HEK293 (cell line): ENCODE data around the gene CWC25.
A peak's percentile ranks its signal among the peaks of the same experiment; 100 is the strongest.

Experiments used
- INSM2 ChIP-seq: fragments of 450-650 bp; formaldehyde crosslinking; IDR thresholded peaks from 2 replicates; pipeline ENCODE4 v1.5.1; 2016; ENCODE audit warnings: missing biosample characterization, missing genetic modification characterization
- KLF16 ChIP-seq: fragments of 450-650 bp; formaldehyde crosslinking; IDR thresholded peaks from 2 replicates; pipeline ENCODE4 v1.5.1; 2017; ENCODE audit warnings: missing biosample characterization, missing genetic modification characterization
- PRDM4 ChIP-seq: fragments of 450-650 bp; formaldehyde crosslinking; IDR thresholded peaks from 2 replicates; pipeline ENCODE4 v1.5.1; 2017; ENCODE audit warnings: missing biosample characterization, missing genetic modification characterization
- ZBTB10 ChIP-seq: fragments of 450-650 bp; formaldehyde crosslinking; IDR thresholded peaks from 2 replicates; pipeline ENCODE4 v1.5.1; 2016; ENCODE audit warnings: missing biosample characterization, missing genetic modification characterization
- ZBTB20 ChIP-seq: fragments of 450-650 bp; formaldehyde crosslinking; IDR thresholded peaks from 2 replicates; pipeline ENCODE4 v1.5.1; 2016; ENCODE audit warnings: missing biosample characterization, missing genetic modification characterization
- ZEB2 ChIP-seq: fragments of 450-650 bp; formaldehyde crosslinking; IDR thresholded peaks from 2 replicates; pipeline ENCODE4 v1.5.1; 2016; ENCODE audit warnings: missing biosample characterization, missing genetic modification characterization
- ZFHX2 ChIP-seq: fragments of 450-650 bp; formaldehyde crosslinking; conservative IDR thresholded peaks from 2 replicates; pipeline ENCODE4 v1.5.1; 2016; ENCODE audit warnings: missing biosample characterization, missing genetic modification characterization
- ZNF175 ChIP-seq: fragments of 450-650 bp; formaldehyde crosslinking; IDR thresholded peaks from 2 replicates; pipeline ENCODE4 v1.5.1; 2016; ENCODE audit warnings: missing biosample characterization, missing genetic modification characterization
- ZNF214 ChIP-seq: fragments of 450-650 bp; formaldehyde crosslinking; IDR thresholded peaks from 2 replicates; pipeline ENCODE4 v1.5.1; 2017; ENCODE audit warnings: missing biosample characterization, mild to moderate bottlenecking, missing genetic modification characterization, borderline replicate concordance
- ZNF248 ChIP-seq: fragments of 450-650 bp; formaldehyde crosslinking; IDR thresholded peaks from 2 replicates; pipeline ENCODE4 v1.5.1; 2017; ENCODE audit warnings: missing biosample characterization, missing genetic modification characterization
- ZNF266 ChIP-seq: fragments of 450-650 bp; formaldehyde crosslinking; IDR thresholded peaks from 2 replicates; pipeline ENCODE4 v1.5.1; 2016; ENCODE audit warnings: missing biosample characterization, missing genetic modification characterization, low read depth
- ZNF341 ChIP-seq: fragments of 450-650 bp; formaldehyde crosslinking; IDR thresholded peaks from 2 replicates; pipeline ENCODE4; 2016; ENCODE audit warnings: low read depth, missing biosample characterization, missing genetic modification characterization
- ZNF416 ChIP-seq: fragments of 450-650 bp; formaldehyde crosslinking; IDR thresholded peaks from 2 replicates; pipeline ENCODE4 v1.5.1; 2016; ENCODE audit warnings: missing biosample characterization, missing genetic modification characterization
- ZNF426 ChIP-seq: fragments of 450-650 bp; formaldehyde crosslinking; IDR thresholded peaks from 2 replicates; pipeline ENCODE4 v1.5.1; 2017; ENCODE audit warnings: missing biosample characterization, missing genetic modification characterization, mild to moderate bottlenecking, inconsistent platforms, moderate library complexity
- ZNF433 ChIP-seq: fragments of 450-650 bp; formaldehyde crosslinking; IDR thresholded peaks from 2 replicates; pipeline ENCODE4 v1.5.1; 2016; ENCODE audit warnings: missing biosample characterization, missing genetic modification characterization, low read depth
- ZNF518A ChIP-seq: fragments of 450-650 bp; formaldehyde crosslinking; conservative IDR thresholded peaks from 2 replicates; pipeline ENCODE4 v1.5.1; 2016; ENCODE audit warnings: low read depth, missing biosample characterization, missing genetic modification characterization
- ZNF623 ChIP-seq: fragments of 450-650 bp; formaldehyde crosslinking; IDR thresholded peaks from 2 replicates; pipeline ENCODE4 v1.5.1; 2016; ENCODE audit warnings: missing biosample characterization, missing genetic modification characterization
- ZNF645 ChIP-seq: fragments of 450-650 bp; formaldehyde crosslinking; IDR thresholded peaks from 2 replicates; pipeline ENCODE4; 2016; ENCODE audit warnings: missing biosample characterization, missing genetic modification characterization
- ZNF654 ChIP-seq: fragments of 450-650 bp; formaldehyde crosslinking; IDR thresholded peaks from 2 replicates; pipeline ENCODE4 v1.5.1; 2016; ENCODE audit warnings: low read depth, missing biosample characterization, missing genetic modification characterization
- ZNF660 ChIP-seq: fragments of 450-650 bp; IDR thresholded peaks from 2 replicates; pipeline ENCODE4 v1.5.1; 2018; ENCODE audit warnings: missing biosample characterization, mild to moderate bottlenecking, missing genetic modification characterization
- ZNF785 ChIP-seq: fragments of 450-650 bp; formaldehyde crosslinking; IDR thresholded peaks from 2 replicates; pipeline ENCODE4 v1.5.1; 2016; ENCODE audit warnings: missing biosample characterization, missing genetic modification characterization
- ZNF837 ChIP-seq: fragments of 450-650 bp; formaldehyde crosslinking; IDR thresholded peaks from 2 replicates; pipeline ENCODE4 v1.5.1; 2016; ENCODE audit warnings: missing biosample characterization, missing genetic modification characterization
- ZSCAN18 ChIP-seq: fragments of 450-650 bp; formaldehyde crosslinking; IDR thresholded peaks from 2 replicates; pipeline ENCODE4 v1.5.1; 2016; ENCODE audit warnings: missing biosample characterization, missing genetic modification characterization
- ZSCAN23 ChIP-seq: fragments of 450-650 bp; formaldehyde crosslinking; IDR thresholded peaks from 2 replicates; pipeline ENCODE4 v1.5.1; 2016; ENCODE audit warnings: missing biosample characterization, missing genetic modification characterization

Gene CWC25

GRCh38 chr17:38752308-38753070, 72.6 kb downstream of the CWC25 start, which contains the start of gene PSMB3 (continued):
- no peak for TF ChIP-seq ZNF175 (tag by site-specific recombination)
- peak; percentile 55 for TF ChIP-seq ZNF623 (tag by site-specific recombination)
- TF ChIP-seq ZSCAN18 (tag by site-specific recombination) = no peak; the same call in 1 of the 2 replicates
- TF ChIP-seq ZNF433 = no peak
- no peak for TF ChIP-seq ZNF426
- TF ChIP-seq ZEB2 (tag by site-specific recombination) = no peak
- TF ChIP-seq KLF16 (tag by site-specific recombination) = peak; percentile 63
- TF ChIP-seq ZBTB20 = peak; percentile 54; the same call in 1 of the 2 replicates
- no peak for TF ChIP-seq ZSCAN23 (tag by site-specific recombination)
- no peak for TF ChIP-seq ZNF266 (tag by site-specific recombination)
- TF ChIP-seq ZFHX2 (tag by site-specific recombination) = peak; percentile 94
- TF ChIP-seq ZNF837 (tag by site-specific recombination) = no peak
- TF ChIP-seq ZNF416 (tag by site-specific recombination) = no peak
- peak; percentile 10; the same call in 1 of the 2 replicates for TF ChIP-seq ZNF660 (tag by site-specific recombination)
- no peak for TF ChIP-seq ZNF248 (tag by site-specific recombination)
- TF ChIP-seq PRDM4 = no peak
- TF ChIP-seq ZNF645 = no peak
- TF ChIP-seq ZNF785 (tag by site-specific recombination) = no peak
- no peak for TF ChIP-seq ZNF654 (tag by site-specific recombination)
- no peak for TF ChIP-seq INSM2
- TF ChIP-seq ZNF214 (tag by site-specific recombination) = no peak
- peak; percentile 88 for TF ChIP-seq ZNF518A (tag by site-specific recombination)
- TF ChIP-seq ZNF341 = peak; percentile 80
- peak; percentile 66; the same call in 1 of the 2 replicates for TF ChIP-seq ZBTB10 (tag by site-specific recombination)
- TF ChIP-seq, all 188 proteins: peak for 50
